Keratinocyte (primary cell): ENCODE results near the gene BUD31. TPM values are rescaled to one million over a fixed set of nuclear protein-coding genes. Genes with fewer than 3 reads are reported as not detected.

Experiments used
- DNase-seq: peaks from one replicate; pipeline ENCODE4 v3.0.0-alpha.2; 2011; ENCODE audit warnings: low read depth, missing footprints, low spot score
- FAIRE-seq: peaks from 2 replicates; lab custom pipeline; 2011; peaks lifted over from hg19 to GRCh38; lab: Jason Lieb, UNC
- H2AFZ ChIP-seq: 2 replicates; pipeline ENCODE4 v1.6.0; 2012; ENCODE audit warnings: low read length, control low read depth, inconsistent platforms; ENCODE audit not compliant: control insufficient read depth
- H3K27ac ChIP-seq: 2 replicates; pipeline ENCODE4 v1.5.1; 2011; ENCODE audit warnings: low read length; ENCODE audit not compliant: control insufficient read depth, insufficient read depth
- H3K27me3 ChIP-seq: 3 replicates; pipeline ENCODE4 v1.6.0; 2011; ENCODE audit warnings: low read length; ENCODE audit not compliant: control insufficient read depth, insufficient read depth; ENCODE audit errors: extremely low read depth
- H3K36me3 ChIP-seq, 2 experiments: 2 replicates in 1 of 2; 3 replicates in 1 of 2; pipeline ENCODE4 v1.5.1; 2011; ENCODE audit warnings: low read length in 2 of 2, mild to moderate bottlenecking in 1 of 2; ENCODE audit not compliant: control insufficient read depth in 2 of 2, insufficient read depth in 2 of 2; ENCODE audit errors: extremely low read depth in 1 of 2
- H3K4me1 ChIP-seq: 3 replicates; pipeline ENCODE4 v1.5.1; 2011; ENCODE audit warnings: low read length; ENCODE audit not compliant: control insufficient read depth, insufficient read depth; ENCODE audit errors: extremely low read depth
- H3K4me2 ChIP-seq: 3 replicates; pipeline ENCODE4 v1.6.0; 2011; ENCODE audit warnings: low read depth, low read length; ENCODE audit not compliant: control insufficient read depth, insufficient read depth; ENCODE audit errors: extremely low read depth
- H3K4me3 ChIP-seq, 3 experiments: fragments of 200-600 bp in 1 of 3; sonication (generic) in 1 of 3; 2 replicates in 2 of 3; 3 replicates in 1 of 3; pipeline ENCODE4 v1.5.1; 2011 to 2016; ENCODE audit warnings: low read length in 3 of 3, mild to moderate bottlenecking in 3 of 3, control low read depth in 2 of 3, inconsistent platforms in 1 of 3, low read depth in 1 of 3, mixed read lengths in 1 of 3, mixed run types in 1 of 3, moderate library complexity in 1 of 3; ENCODE audit not compliant: control insufficient read depth in 2 of 3, insufficient read depth in 2 of 3; ENCODE audit errors: extremely low read depth in 1 of 3
- H3K79me2 ChIP-seq: 2 replicates; pipeline ENCODE4 v1.6.0; 2012; ENCODE audit warnings: low read length; ENCODE audit not compliant: control insufficient read depth, insufficient read depth
- H3K9ac ChIP-seq: 3 replicates; pipeline ENCODE4 v1.6.0; 2011; ENCODE audit warnings: low read length; ENCODE audit not compliant: control insufficient read depth, insufficient read depth; ENCODE audit errors: extremely low read depth
- H3K9me1 ChIP-seq: 3 replicates; pipeline ENCODE4 v1.6.0; 2011; ENCODE audit warnings: low read length; ENCODE audit not compliant: control insufficient read depth, insufficient read depth; ENCODE audit errors: extremely low read depth
- H3K9me3 ChIP-seq: 2 replicates; pipeline ENCODE4 v1.5.1; 2012; ENCODE audit warnings: low read depth, low read length; ENCODE audit not compliant: control insufficient read depth
- H4K20me1 ChIP-seq: 3 replicates; pipeline ENCODE4 v1.6.0; 2011; ENCODE audit warnings: low read length; ENCODE audit not compliant: control insufficient read depth, insufficient read depth; ENCODE audit errors: extremely low read depth
- CTCF ChIP-seq, 3 experiments: IDR thresholded peaks in 1 of 3; conservative IDR thresholded peaks in 1 of 3; optimal IDR thresholded peaks in 1 of 3; 2 replicates in 2 of 3; 3 replicates in 1 of 3; pipeline versions ENCODE3 to v1.5.1; 2011; ENCODE audit warnings: low read length in 3 of 3, mild to moderate bottlenecking in 3 of 3, moderate library complexity in 2 of 3, control low read depth in 1 of 3, inconsistent platforms in 1 of 3; ENCODE audit not compliant: insufficient read depth in 2 of 3; ENCODE audit errors: extremely low read depth in 1 of 3
- EZH2 ChIP-seq: IDR thresholded peaks from one replicate; pipeline ENCODE4 v1.6.1; 2012; ENCODE audit warnings: inconsistent platforms, mild to moderate bottlenecking, low read length, moderate library complexity
- dilution Hi-C: fragments of 300-500 bp; cut with MboI; formaldehyde crosslinking; loops from one replicate; pipeline ENCODE4 v1.7.0; 2020; ENCODE audit warnings: low sequenced_read_pairs; ENCODE audit not compliant: extremely low pct_ligation_motif_present
- polyA plus RNA-seq, 5 experiments: library from polyadenylated mRNA; depleted of rRNA in 3 of 5; stranded (reverse) in 3 of 5; stranded (forward) in 1 of 5; unstranded in 1 of 5; fragments of >200 nt; gene quantifications; 1 replicate in 1 of 5; 2 replicates in 3 of 5; 3 replicates in 1 of 5; pipeline versions ENCODE4 v1.2.1 to v1.2.3, GENCODE V29; 2011 to 2012; ENCODE audit warnings: missing spikeins in 2 of 5, low read depth in 1 of 5, low replicate concordance in 1 of 5

BUD31 gene
- polyA plus RNA-seq, 1 donor (not counting 4 experiments of a cell fraction or from before 2014, with no cell fraction given): 73.3 TPM

GRCh38 chr7:99398891-99399445 lies 9.8 kb upstream of the BUD31 start:
- Histone ChIP-seq H3K27me3 (no peaks in the 10 kb centered on the region), H3K4me1 (no peaks in the 10 kb centered on the region), H3K9me3 (no peaks in the 10 kb centered on the region), H3K9ac (no peak overlapping the region), H2AFZ (no peak overlapping the region), H3K4me3 (no peak overlapping the region), H3K9me1 (no peaks in the 10 kb centered on the region), H3K79me2 (peaks cover 17% of the 10 kb centered on the region), H3K27ac (no peak overlapping the region), H3K4me2 (no peak overlapping the region), H4K20me1 (peaks cover 30% of the 10 kb centered on the region), H3K36me3 (peaks cover 46 to 68% of the 10 kb centered on the region in 2 experiments)
- DNase-seq (no peak), FAIRE-seq (no peak)
- TF ChIP-seq EZH2 (no peak), CTCF (optimal IDR thresholded peaks at IDR 0.05 in 1 of 3, IDR thresholded peaks at IDR 0.05 in 1 of 3, conservative IDR thresholded peaks at IDR 0.05 in 1 of 3; ENCODE audit: extremely low read depth in 1 of 3, insufficient read depth in 2 of 3, low read length in 3 of 3) (no peak)
- dilution Hi-C loops: no loop called here

- peaks cover 31% of the 10 kb centered on the region for H4K20me1 ChIP-seq
- H3K36me3 ChIP-seq: peaks cover 48 to 70% of the 10 kb centered on the region in 2 experiments
- no peak overlapping the region for H3K9ac ChIP-seq
- H2AFZ ChIP-seq: no peak overlapping the region
- H3K27ac ChIP-seq: no peak overlapping the region
- H3K9me3 ChIP-seq: no peaks in the 10 kb centered on the region
- FAIRE-seq (no peak), DNase-seq (no peak)
- H3K79me2 ChIP-seq: peaks cover 23% of the 10 kb centered on the region
- no peaks in the 10 kb centered on the region for H3K27me3 ChIP-seq
- no peaks in the 10 kb centered on the region for H3K9me1 ChIP-seq
- no peak overlapping the region for H3K4me3 ChIP-seq
- no peak overlapping the region for H3K4me2 ChIP-seq
- H3K4me1 ChIP-seq: no peaks in the 10 kb centered on the region
- TF ChIP-seq CTCF (optimal IDR thresholded peaks at IDR 0.05 in 1 of 3, IDR thresholded peaks at IDR 0.05 in 1 of 3, conservative IDR thresholded peaks at IDR 0.05 in 1 of 3; ENCODE audit: extremely low read depth in 1 of 3, insufficient read depth in 2 of 3, low read length in 3 of 3) (no peak), EZH2 (no peak)
- dilution Hi-C loops: no loop called here
These were observed 9.2 kb upstream of the BUD31 start for GRCh38 chr7:99399597-99399996.
